HG03432 (cell line): ENCODE data around the gene CASP2.
"Not testable (repeated sequence)": the region's sequence is repeated elsewhere in the genome, so short reads cannot be mapped to it uniquely, and the experiment has no call there.

Experiments used
- ATAC-seq: cut with Tn5 transposase; IDR thresholded peaks from one replicate; pipeline ENCODE4 v1.9.1; 2021; ENCODE audit warnings: mild to moderate bottlenecking, moderate library complexity; ENCODE audit not compliant: unreplicated experiment

Gene CASP2

DNA sequence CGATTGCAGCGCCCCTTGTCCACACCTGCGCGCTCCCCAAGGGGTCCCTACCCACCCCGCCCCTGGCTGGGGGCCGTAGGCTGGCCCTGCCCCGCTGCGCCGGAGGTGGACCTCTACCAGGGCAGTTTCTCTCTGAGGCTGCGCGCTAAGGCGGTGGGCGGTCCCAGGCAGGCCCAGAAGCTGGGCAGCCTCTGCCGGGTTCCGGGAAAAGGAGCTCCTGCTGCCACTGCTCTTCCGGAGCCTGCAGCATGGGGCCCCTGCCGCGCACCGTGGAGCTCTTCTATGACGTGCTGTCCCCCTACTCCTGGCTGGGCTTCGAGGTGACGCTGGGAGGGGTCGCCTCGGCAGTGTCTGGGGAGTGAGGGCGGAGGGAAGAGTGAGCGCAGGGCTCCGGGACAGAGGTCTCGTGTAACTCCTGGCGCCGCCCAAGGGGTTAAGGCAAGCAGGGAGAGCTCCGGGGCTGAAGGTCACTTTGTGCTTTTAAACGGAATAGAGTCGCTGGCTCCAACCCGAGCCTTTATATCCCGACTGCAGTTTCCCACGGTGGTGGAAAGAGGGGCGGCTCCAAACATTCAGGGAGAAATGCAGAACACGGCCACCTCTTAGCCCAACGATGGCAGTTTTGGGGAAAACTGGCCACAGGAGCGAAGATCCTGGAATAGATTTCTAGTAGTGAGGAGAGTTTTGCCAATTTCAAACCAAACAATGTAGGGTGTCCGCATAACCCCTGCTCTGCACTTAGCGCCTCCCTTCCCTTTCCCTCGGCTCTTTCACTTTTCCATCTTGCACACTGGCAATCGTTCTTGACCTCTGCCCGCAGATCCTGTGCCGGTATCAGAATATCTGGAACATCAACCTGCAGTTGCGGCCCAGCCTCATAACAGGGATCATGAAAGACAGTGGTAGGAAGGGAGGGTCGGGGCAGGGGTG, 24.6 kb upstream of the CASP2 start, which contains the start of gene GSTK1:
Gene GSTK1, plus strand, starts transcription at position 176 of the 930 bp plus-strand sequence. Its CDS starts 73 bp downstream, at position 249.
- ATAC-seq = peak; percentile 98

DNA sequence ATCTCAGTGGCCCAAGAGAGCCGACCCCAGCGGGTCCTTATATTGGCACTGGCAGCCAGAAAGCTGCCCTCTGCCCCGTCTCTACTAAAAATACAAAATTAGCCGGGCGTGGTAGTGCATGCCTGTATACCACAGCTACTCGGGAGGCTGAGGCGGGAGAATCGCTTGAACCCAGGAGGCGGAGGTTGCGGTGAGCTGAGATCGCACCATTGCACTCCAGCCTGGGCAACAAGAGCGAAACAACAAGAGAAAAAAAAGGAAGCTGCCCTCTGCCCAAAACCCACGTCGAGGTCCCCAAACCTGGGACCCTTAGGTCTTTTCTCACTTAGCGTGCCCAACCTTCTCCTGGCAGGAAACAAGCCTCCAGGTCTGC, 24.0 kb upstream of the CASP2 start:
- not testable (repeated sequence) for ATAC-seq

DNA sequence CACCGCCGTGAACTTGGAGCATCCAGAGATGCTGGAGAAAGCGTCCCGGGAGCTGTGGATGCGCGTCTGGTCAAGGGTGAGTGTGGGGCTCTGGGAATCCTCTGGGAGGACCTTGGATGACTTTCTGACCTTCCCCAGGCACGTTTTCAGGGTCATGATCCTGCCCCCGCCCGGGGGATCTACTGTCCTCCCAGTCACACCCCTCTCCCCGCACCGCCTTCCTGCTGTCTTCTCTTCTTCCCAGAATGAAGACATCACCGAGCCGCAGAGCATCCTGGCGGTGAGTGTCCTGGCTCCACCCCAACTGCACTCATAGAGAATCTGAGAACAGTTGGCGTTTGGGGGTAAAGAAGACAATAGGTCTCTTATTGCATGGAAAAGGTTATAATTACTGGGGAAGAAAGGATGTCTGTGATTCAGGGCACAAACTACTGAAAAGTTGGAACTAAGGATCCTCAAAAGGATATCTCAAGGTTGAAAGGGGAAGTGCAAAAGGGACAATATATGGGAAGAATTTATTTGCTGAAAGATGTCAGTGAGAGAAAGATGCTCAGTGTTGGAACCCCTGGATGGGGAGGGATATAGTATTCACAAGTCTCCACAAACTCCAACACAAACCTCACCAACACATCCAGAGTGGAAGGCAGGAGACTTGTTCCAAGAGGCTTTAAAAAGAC, 23.0 kb upstream of the CASP2 start:
- ATAC-seq = no peak

DNA sequence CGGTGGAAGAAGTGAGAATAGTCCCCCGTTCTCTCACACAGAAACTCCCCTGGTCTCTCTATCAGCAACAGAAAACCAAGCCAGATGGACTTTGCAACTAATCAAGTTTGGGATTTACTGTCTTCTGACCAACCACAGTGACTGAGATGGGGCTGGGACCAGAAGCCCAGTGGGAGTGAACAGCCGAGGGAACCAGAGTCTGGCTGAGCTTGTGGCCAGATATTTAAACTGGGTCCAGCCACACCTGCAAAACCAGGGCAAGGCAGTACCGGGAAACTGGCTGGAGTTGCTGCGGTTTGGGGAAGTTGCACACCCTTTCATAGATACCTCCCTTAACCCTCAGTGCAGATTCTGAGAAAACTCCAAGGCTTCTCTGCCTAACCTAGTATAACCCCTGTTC, 18.9 kb upstream of the CASP2 start:
- ATAC-seq = no peak

DNA sequence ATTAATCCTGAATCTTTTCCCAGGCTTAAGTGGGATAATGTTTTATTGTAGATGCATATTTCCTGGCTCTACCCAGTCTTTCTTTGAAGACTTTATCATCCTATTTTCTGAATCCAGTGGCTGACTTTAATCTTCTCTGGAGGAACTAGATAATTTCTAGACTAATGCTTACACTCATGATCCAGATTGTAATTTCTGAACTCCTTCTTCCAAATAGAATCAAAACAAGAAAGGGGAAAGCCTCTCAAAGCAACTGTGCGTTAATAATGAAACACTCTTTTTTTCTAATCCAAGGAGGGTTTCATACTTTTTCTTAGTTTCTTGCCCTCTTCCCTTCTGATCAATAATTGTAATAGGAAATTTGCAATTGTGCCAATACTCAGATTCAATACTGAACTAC, 16.9 kb upstream of the CASP2 start:
- no peak for ATAC-seq

DNA sequence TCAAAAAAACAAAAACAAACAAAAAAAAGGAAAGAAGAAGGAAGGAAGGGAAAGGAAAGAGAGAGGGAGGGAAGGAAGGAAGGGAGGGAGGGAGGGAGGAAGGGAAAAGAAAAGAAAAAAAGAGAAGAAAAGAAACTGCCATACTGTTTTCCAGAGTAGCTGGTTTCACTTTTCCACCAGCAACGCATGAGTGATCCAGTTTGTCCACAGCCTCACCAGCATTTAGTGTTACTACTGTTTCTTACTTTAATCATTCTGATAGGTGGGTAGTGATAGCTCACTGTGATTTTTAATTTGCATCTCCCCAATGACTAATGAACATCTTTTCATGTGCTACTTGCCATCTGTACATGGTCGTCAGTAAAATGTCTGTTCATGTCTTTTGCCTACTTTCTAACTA, 15.3 kb upstream of the CASP2 start:
- no peak for ATAC-seq

DNA sequence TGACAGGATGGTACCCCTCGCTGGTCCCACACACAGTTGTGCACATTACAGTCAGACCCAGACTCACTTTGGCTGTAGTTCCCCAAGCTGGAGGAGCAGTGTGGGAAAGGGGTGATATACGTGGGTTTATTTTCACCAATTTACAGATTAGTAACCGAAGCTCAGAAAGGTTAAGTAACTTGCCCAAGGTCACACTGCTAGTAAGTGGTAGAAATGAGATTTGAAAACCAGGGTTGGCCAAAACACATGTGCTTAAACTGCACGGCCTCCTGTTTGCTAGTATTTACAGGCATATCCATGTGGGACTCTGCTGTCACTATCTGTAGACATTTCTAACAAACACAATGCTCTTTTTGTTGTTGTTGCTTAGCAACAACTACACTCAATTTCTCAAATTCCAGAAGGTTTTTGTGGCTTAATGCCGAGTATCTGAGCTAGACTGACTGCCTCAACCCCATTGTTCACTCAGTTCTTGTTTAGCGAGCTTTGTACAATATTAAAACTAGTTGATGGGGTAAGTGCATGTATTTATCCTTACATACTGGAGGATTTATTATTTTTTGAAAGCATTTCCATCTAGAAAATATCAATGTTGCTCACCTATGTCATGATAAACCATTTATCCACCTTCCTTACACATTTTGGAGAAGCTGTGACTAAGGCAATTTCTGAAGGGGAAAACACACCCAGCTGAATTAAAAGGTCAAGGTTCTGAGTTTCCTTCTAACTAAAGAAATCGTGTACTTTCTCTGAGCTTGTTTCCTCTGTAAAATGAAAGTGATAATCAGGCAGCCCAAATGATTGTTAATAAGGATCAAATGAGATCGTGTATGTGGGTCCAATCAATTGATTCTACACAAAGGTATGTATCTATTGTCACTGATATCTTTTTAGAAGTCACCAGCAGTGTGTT, 8.7 kb upstream of the CASP2 start:
- no peak for ATAC-seq

DNA sequence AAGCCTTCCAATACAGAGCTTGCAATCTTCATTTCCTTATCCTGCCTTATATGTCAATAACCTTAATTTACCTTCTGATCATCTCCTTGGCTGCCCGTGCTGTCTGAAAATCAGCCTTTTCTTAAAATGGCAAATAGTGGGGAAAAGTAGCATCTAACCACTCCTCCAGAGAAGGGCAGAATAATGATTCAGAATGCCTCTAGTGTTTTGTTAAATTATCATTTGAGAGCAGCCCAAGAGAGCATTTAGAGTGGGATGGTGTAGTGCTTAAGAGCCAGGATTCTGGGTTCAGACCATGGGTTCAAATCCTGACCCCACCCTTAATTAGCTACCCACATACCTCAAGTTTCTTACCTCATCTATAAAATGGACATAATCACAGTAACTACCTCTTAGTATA, 8.0 kb upstream of the CASP2 start:
- ATAC-seq = no peak

DNA sequence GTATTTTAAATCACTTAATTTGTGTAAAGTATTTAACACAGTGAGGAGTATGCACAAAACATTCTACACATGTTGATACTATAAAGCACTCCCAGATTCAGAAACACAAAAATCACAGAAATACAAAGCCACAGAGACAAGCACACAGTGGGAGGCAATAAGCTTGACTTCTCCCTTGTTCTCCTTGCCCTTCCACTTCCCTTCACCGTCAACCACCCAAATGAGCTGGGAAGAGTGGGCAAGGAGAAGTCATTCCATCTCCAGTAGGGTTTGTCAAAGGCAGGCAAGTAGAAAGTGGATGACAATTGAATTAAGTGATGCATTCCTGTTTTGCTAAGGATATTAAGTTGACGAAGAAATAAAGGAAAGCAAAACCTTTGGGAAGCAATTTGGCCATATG, 7.6 kb upstream of the CASP2 start:
- no peak for ATAC-seq

DNA sequence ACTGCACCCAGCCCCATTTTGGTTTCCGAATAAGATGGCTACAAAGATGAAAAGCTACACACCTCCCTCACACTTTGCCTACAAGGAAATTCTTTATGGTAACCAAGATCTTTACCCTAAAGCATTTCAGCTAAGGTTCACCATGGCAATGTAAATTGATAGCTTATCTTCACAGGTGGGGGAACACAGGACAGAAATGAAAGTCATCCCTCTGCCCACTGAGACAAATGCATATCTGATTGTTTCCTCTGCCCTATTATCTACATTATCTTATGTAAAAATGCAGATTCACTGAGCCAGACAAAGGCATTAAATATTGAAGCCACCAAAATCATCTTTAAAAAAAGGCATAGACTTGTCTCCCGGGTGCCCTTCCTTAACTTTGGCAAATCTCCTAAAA, 6.6 kb upstream of the CASP2 start:
- no peak for ATAC-seq

DNA sequence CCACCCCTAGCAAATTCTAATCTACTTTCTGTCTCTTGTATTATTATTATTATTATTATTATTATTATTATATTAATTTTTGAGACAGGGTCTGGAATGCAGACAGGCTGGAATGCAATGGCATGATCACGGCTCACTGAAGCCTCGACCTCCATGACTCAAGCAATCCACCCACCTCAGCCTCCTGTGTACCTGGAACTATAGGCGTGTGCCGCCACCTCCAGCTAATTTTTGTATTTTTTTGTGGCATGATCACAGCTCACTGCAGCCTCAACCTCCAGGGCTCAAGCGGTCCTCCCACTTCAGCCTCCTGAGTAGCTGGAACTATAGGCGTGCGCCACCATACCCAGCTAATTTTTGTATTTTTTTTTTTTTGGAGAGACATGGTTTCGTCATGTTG, 6.0 kb upstream of the CASP2 start:
- no peak for ATAC-seq

DNA sequence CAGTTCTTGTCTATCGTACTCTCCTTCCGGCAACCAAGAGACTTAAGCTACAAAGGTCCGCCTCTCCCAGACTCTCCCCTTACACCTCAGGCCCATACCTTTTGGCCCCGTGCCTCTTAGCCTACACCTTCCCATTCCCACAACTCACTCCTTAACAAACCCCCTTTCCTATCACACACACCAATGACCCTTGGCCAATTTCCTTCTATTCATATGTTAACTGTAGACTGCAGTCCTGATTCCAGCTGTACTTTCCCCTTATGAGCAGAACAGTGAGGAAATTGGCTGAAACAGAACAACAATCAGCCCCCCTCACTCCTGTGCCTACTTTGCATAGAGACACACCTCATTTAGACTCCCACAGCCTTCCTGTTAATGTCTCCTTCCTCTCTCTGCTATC, 4.8 kb upstream of the CASP2 start:
- no peak for ATAC-seq

DNA sequence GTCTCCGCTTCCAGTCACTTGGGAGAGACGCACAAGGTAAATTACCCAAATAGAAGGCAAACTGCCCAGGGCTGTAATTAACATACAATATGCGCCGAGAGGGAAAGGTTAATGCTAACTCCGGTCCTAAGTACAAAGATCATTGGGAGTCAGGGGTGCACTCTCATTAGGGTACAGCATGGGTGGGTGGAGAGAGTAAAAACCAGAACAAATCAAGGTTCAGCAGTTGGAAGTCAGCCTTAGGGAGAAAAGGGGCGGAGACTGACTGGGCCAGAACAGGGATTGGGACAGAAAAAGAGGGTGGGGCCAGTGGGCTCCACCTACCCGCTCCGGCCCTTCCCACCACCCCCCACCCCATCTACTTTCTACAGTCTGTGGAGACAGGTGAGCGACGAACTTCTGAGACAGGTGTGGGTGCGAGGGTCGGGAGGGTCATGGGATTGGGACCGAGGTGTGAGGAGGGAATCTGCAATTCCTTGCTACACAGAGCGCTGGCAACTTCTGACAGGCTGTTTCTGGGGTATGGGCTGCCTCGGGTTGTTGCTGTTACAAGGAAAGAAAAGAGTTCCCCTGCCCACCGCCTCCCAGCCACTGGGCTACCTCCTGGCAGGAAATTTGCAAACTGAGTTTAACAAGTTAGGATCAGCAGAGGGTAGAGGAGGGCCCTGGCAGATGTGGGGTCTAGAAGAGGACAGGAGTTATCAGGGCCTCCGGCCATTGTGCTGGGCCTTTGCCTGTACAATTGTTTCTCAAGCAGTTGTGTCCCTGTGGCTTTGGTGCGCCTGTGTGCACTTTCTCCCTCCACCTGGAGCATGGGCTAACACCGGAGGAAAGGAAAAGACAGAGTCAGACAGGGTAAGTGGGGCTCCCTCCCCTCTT, 3.3 kb upstream of the CASP2 start, which contains the start of gene TMEM139:
Gene TMEM139, plus strand, starts transcription at position 368 of the 879 bp plus-strand sequence. CDS start 1,000 bp downstream, outside the sequence.
- no peak for ATAC-seq

DNA sequence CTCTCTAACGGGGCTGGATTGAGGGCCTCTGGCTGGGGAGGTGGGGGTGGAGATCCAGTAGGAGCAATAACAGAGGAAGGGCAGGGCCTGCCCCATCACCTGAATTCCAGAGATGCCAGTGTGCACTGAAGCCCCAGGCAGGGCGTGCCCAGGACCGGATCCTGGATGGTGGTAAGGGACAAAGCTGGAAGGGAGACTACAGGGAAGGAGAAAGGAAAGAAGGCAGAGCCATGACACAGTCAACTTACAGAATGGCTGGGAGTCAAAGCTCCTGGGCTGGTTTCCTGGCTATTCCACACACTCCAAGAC, 2.7 kb upstream of the CASP2 start:
- ATAC-seq = no peak

DNA sequence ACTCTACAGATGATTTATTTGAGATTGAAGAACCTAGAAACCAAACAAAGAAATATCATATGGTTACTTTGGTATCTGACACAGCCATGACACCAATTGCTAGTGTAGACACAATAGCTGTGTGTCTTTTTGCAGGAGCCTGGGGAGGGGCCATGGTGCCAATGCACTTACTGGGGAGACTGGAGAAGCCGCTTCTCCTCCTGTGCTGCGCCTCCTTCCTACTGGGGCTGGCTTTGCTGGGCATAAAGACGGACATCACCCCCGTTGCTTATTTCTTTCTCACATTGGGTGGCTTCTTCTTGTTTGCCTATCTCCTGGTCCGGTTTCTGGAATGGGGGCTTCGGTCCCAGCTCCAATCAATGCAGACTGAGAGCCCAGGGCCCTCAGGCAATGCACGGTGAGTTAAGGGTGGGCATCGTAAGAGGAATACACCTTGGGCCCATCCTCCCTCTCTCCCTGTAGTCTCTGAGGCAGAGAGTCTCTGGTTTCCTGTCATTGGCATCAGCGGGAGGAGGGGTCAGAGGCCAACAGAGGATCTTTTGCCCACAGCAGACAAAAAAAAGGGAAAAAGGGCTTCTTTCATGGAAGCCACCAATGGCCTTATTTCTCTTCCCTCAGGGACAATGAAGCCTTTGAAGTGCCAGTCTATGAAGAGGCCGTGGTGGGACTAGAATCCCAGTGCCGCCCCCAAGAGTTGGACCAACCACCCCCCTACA, 2.2 kb upstream of the CASP2 start:
- ATAC-seq = no peak

DNA sequence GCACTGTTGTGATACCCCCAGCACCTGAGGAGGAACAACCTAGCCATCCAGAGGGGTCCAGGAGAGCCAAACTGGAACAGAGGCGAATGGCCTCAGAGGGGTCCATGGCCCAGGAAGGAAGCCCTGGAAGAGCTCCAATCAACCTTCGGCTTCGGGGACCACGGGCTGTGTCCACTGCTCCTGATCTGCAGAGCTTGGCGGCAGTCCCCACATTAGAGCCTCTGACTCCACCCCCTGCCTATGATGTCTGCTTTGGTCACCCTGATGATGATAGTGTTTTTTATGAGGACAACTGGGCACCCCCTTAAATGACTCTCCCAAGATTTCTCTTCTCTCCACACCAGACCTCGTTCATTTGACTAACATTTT, 1.6 kb upstream of the CASP2 start:
- no peak for ATAC-seq

DNA sequence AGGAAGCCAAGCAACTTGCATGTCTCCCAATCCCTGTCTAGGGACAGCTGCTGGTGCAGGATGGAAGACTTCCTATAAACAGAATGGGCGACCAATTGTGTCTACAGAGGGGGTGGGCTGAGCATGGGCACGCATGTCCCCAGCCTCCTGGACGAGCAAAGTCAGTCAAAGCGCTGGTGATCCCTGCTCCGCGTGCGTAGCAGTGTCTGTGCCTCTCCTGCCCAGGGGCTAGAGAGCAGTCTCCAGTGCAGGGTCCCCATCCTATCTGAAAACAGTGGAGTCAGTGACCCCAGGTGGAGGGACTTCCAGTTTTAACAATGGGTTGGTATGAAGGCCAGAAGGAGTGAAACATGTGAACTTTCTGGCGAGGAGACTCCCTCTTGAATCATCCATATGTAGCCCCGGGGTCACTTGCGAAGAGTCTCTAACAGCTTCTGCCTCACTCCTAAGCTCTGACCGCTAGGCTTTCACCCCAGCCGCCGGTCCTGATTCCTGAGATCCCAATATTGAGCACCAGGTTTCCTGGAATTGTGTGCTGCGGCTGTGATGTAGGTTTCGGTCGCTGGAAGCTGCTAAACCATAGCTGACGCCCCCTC, 714 bp upstream of the CASP2 start:
- no peak for ATAC-seq

DNA sequence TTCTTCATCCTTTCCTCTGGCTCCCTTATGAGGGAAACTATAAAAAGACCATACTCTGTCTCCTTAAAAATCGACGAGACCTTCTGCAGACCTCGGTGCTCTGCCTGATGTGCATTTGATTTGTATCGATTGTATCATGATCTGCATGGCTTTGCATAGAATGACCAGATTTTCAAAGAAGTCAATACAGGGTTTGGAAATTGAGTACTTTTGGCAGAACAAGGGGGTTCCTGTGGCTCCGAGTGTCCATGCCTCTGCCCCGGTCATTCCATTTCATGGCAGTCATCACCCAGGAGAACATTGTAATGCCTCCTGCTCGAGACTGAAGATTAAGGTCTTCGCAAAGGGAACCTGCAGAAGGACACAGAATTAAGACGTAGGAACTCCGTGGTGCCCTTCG, 685 bp downstream of the CASP2 start:
- no peak for ATAC-seq

DNA sequence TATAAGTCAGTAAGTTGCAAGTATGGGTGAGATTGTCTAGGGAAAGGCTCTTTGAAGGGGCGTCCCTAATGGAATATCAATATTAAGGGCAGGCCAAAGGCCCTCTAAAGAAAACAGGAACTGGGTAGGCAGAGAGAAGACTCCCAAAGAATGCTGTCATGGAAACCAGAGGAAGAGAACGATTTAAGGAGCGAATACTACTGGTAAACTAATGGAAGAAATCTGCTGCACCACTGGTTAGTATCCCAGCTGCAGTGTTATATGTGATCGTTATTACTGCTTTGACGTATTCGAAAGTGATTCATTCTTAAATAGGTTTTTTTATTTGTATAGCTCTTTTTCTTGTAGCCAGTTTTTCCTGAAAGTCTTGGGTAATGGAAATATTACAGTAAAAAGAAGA, 1.3 kb downstream of the CASP2 start:
- no peak for ATAC-seq
